Effector memory CD4-positive, alpha-beta T cell (primary cell): ENCODE measurements around the gene HIPK3.
"Not testable (repeated sequence)": the region's sequence is repeated elsewhere in the genome, so short reads cannot be mapped to it uniquely, and the experiment has no call there.

Experiments used
- DNase-seq, 3 donors: peaks; one replicate each; pipeline ENCODE4 v3.0.0-alpha.2; 2020
- H3K27ac ChIP-seq: 2 replicates; pipeline ENCODE4 v1.7.0; 2013; ENCODE audit warnings: mild to moderate bottlenecking, low read length, moderate library complexity; ENCODE audit not compliant: insufficient read depth, poor library complexity, severe bottlenecking
- H3K27me3 ChIP-seq: replicated peaks from 2 replicates; pipeline ENCODE4 v1.7.0; 2013; ENCODE audit warnings: mild to moderate bottlenecking, low read length; ENCODE audit not compliant: insufficient read depth, control insufficient read depth, poor library complexity, severe bottlenecking
- H3K36me3 ChIP-seq: 2 replicates; pipeline ENCODE4 v1.7.0; 2013; ENCODE audit warnings: mild to moderate bottlenecking, low read length, moderate library complexity; ENCODE audit not compliant: control insufficient read depth, insufficient read depth
- H3K4me1 ChIP-seq: 2 replicates; pipeline ENCODE4 v1.7.0; 2013; ENCODE audit warnings: low read length, mild to moderate bottlenecking; ENCODE audit not compliant: control insufficient read depth, insufficient read depth, poor library complexity, severe bottlenecking
- H3K4me3 ChIP-seq: 2 replicates; pipeline ENCODE4 v1.7.0; 2013; ENCODE audit warnings: low read length, low read depth, mild to moderate bottlenecking; ENCODE audit not compliant: insufficient read depth, poor library complexity, severe bottlenecking
- H3K9me3 ChIP-seq: 2 replicates; pipeline ENCODE4 v1.7.0; 2013; ENCODE audit warnings: mild to moderate bottlenecking, low read length, moderate library complexity; ENCODE audit not compliant: control insufficient read depth
- total RNA-seq, 3 donors: gene quantifications; one replicate each; lab custom pipeline; 2026; lab: John Stamatoyannopoulos, UW

HIPK3 gene
- 160 to 173 (median 170) reads per million in 3 donors for total RNA-seq

GRCh38 chr11:33257160-33257896 lies at the start of gene HIPK3:
Gene HIPK3 (plus strand): TSS chr11:33257381.
- Histone ChIP-seq H3K4me1 (peaks cover 8% of the 10 kb centered on the region), H3K27ac (peak within 1 kb of the TSS; percentile 98), H3K4me3 (peak within 1 kb of the TSS; percentile 99), H3K9me3 (no peaks in the 10 kb centered on the region), H3K36me3 (no peaks in the 10 kb centered on the region), H3K27me3 (no peaks in the 10 kb centered on the region)
- peak; percentile 55 to 61 (median 60) for DNase-seq

- Histone ChIP-seq H3K27me3 (no peaks in the 10 kb centered on the region), H3K4me3 (no peak overlapping the region), H3K4me1 (no peaks in the 10 kb centered on the region), H3K36me3 (no peaks in the 10 kb centered on the region), H3K9me3 (no peaks in the 10 kb centered on the region), H3K27ac (no peak overlapping the region)
- DNase-seq = no peak
Observed at GRCh38 chr11:33207408-33207985, 49.7 kb upstream of the HIPK3 start.

- no peaks in the 10 kb centered on the region for H3K36me3 ChIP-seq
- no peaks in the 10 kb centered on the region for H3K27me3 ChIP-seq
- no peaks in the 10 kb centered on the region for H3K9me3 ChIP-seq
- H3K27ac ChIP-seq = no peak overlapping the region
- no peaks in the 10 kb centered on the region for H3K4me1 ChIP-seq
- DNase-seq = no peak
- H3K4me3 ChIP-seq = no peak overlapping the region
Observed at GRCh38 chr11:33208150-33208549, 49.0 kb upstream of the HIPK3 start.

- Histone ChIP-seq H3K27me3 (no peaks in the 10 kb centered on the region), H3K36me3 (no peaks in the 10 kb centered on the region), H3K9me3 (no peaks in the 10 kb centered on the region), H3K4me1 (no peaks in the 10 kb centered on the region), H3K27ac (no peak overlapping the region), H3K4me3 (no peak overlapping the region)
- no peak for DNase-seq
Observed at GRCh38 chr11:33211153-33211552, 46.0 kb upstream of the HIPK3 start.

GRCh38 chr11:33211580-33211979 lies 45.6 kb upstream of the HIPK3 start:
- Histone ChIP-seq H3K9me3 (no peaks in the 10 kb centered on the region), H3K4me3 (no peak overlapping the region), H3K36me3 (no peaks in the 10 kb centered on the region), H3K27ac (no peak overlapping the region), H3K27me3 (no peaks in the 10 kb centered on the region), H3K4me1 (no peaks in the 10 kb centered on the region)
- no peak for DNase-seq

GRCh38 chr11:33214187-33214586 lies 43.0 kb upstream of the HIPK3 start:
- Histone ChIP-seq H3K4me1 (no peaks in the 10 kb centered on the region), H3K27me3 (no peaks in the 10 kb centered on the region), H3K4me3 (no peak overlapping the region), H3K27ac (no peak overlapping the region), H3K9me3 (no peaks in the 10 kb centered on the region), H3K36me3 (no peaks in the 10 kb centered on the region)
- DNase-seq = no peak

- no peak overlapping the region for H3K27ac ChIP-seq
- no peaks in the 10 kb centered on the region for H3K27me3 ChIP-seq
- DNase-seq = no peak
- no peak overlapping the region for H3K4me3 ChIP-seq
- no peaks in the 10 kb centered on the region for H3K4me1 ChIP-seq
- no peaks in the 10 kb centered on the region for H3K9me3 ChIP-seq
- H3K36me3 ChIP-seq = no peaks in the 10 kb centered on the region
Observed at GRCh38 chr11:33214767-33215166, 42.4 kb upstream of the HIPK3 start.

- not testable (repeated sequence) for H3K4me1 ChIP-seq, H3K36me3 ChIP-seq, H3K4me3 ChIP-seq, H3K27me3 ChIP-seq, H3K9me3 ChIP-seq, H3K27ac ChIP-seq, DNase-seq
Observed at GRCh38 chr11:33216676-33217075, 40.5 kb upstream of the HIPK3 start.

- H3K4me3 ChIP-seq = no peak overlapping the region
- H3K36me3 ChIP-seq = no peaks in the 10 kb centered on the region
- no peak overlapping the region for H3K27ac ChIP-seq
- H3K27me3 ChIP-seq = no peaks in the 10 kb centered on the region
- H3K9me3 ChIP-seq = no peaks in the 10 kb centered on the region
- DNase-seq = no peak
- no peaks in the 10 kb centered on the region for H3K4me1 ChIP-seq
Observed at GRCh38 chr11:33222052-33222750, 35.0 kb upstream of the HIPK3 start.

GRCh38 chr11:33225371-33225770 lies 31.8 kb upstream of the HIPK3 start:
- H3K27ac ChIP-seq = no peak overlapping the region
- H3K4me1 ChIP-seq = no peaks in the 10 kb centered on the region
- no peaks in the 10 kb centered on the region for H3K27me3 ChIP-seq
- no peaks in the 10 kb centered on the region for H3K36me3 ChIP-seq
- no peak overlapping the region for H3K4me3 ChIP-seq
- DNase-seq = no peak
- H3K9me3 ChIP-seq = no peaks in the 10 kb centered on the region
